DLD1 (cell line): ENCODE data around the gene HNMT.

Experiments used
- in situ Hi-C: cut with HindIII; loops from 2 replicates; pipeline ENCODE4 v1.10.0; 2017; ENCODE audit warnings: low sequenced_read_pairs

The HNMT gene

DNA sequence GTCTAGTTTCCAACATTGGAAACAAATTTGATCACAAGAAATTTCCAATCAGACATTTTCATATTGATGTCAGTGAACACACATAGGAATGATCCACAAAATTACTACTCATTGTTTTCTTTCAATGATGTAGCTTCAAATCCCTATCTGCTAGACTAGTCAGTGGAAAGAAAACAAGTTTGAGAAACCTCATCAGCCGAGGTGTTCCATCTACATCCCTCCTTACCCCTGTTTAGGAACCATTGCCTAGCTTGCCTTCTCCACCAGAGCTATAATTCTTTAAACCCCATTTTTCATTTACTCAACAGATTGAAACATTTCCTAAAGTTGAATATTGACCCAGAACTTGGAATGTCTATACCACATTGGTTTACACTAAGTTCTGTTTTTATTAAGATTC, 45.3 kb downstream of the HNMT start:
- in situ Hi-C loops: no loop called here

DNA sequence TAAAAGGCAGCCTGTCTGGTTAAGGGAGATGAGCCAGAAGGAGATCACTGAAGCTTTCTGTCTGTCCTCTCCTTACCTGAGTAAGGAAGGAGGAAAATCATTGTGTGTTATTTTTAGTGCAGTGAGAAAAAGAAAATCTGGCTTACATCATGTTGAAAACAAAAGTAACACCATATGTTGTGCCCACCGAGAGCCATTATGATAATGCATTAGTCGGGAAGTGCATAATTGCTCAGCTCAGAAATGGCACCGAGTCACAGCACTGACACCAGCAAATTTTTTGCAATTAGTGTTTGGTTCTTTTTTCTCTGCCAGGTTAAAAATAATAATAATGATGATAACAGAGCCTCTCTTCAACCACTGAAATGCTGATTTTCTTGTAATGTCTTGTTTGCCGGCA, 46.6 kb downstream of the HNMT start:
- in situ Hi-C loops: no loop called here

DNA sequence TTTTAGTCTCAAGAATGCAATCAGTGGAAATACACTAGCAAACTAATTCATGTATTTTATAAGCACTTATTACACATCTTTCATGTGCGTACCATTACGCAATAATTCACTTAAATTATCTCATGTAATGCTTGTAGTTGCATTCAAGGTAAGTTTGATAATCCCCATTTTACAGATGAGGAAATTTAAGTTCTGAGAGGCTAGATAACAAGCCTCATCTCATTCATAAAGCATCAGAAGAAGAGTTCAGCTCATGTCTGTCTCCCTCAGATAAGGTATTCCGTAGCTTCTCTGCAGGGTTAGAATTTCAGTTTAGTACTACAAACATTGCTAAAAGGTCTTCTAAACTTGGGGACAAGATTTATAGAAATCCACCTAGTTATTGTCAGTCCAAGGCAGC, 47.8 kb downstream of the HNMT start:
- in situ Hi-C loops: no loop called here

DNA sequence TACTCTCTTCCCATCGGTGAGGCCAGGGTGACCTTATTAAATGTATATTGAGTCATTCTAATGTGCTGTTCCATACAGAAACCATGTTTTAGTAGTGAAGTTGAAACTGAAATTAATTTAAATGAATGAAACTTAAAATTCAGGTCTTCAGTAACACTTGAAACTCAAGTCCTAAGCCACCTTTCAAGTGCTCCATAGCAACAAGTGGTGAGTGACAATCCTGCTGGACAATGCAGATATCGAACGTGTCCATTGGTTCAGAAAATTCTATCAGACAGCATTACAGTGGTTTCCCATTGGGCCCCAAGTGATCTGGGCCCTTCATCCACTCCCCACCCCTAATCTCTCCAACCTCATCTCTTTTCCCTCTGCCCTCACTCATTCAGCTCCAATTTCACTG, 48.7 kb downstream of the HNMT start:
- in situ Hi-C loops: no loop called here

DNA sequence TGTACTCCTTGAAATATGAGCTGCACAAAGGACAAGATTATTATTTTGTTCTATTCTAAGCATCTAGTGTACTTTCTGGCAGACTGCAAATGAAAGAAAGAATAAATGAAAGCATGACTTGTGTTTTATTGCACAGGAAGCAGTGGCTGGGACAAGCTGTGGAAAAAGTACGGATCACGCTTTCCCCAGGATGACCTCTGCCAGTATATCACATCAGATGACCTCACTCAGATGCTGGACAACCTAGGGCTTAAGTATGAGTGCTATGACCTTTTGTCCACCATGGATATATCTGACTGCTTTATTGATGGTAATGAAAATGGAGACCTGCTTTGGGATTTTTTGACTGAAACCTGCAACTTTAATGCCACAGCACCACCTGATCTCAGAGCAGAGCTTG, 49.4 kb downstream of the HNMT start:
- in situ Hi-C loops: no loop called here

DNA sequence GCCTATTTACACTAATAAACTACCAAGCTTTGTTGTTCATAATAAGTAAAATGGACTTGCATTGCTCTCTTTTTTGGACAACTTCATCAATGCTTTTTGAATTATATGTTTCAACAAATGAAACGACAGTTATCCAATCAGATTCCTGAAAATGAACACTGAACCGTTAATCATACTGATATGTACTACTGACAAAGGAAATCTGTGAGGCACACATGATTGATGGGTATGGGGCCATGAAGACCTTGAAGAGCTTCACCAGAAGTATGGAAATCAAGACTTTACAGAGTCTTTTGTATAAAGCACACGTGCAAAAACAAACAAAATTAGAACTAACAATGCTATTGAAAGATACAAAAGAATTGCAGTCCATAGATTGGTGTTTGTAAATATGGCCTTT, 51.2 kb downstream of the HNMT start:
- in situ Hi-C loops: no loop called here

DNA sequence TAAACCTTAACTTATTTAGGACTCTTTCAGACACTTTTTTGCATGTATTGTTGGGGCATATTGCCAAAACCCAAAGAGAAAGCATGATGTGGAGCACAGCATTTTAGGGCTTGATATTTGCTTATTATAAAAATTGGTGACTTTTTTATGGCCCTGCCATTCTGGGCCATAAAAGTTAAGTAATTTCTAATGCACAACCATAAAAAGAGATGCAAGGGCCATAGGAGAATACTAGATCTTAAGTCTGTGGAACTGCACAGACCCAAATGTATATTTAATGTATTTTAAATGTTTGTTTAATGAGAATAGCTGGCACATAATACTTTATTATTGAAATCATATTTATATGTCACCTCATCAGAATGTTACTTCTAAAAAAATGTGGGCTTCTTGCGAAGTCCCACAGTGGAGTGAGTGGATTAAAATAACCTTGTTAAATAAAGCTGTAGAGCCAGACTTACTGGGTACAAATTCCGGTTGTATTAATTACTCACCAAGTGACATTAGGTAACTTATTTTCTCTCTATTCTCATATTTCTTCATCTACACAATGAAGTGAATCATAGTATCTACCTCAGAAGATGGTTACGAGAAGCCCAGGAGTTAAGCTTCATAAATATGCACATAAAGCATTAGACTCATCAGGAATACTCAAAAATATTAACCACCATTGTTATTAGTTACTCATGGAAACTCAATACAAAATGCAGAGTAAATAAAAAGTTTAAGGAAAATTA, 52.2 kb downstream of the HNMT start:
- in situ Hi-C loops: no loop called here

DNA sequence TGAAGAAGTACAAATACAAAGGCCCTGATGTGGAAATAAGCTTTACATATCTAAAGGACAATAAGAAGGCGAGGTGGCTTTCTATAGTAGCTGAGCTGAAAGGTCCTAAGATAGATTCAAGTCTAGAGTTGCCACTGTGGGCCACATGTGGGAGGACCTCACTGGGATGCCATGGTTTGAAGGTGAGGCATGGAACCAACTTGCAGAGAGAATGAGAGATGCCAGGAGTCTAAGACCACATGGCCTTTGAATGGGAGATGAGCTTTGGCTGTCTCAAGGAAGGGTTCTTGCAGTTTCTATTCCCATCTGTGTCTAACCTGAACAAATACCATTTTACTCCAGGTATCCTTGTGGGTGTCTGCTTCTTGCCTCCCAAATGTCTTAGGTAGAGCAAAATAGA, 53.6 kb downstream of the HNMT start:
- in situ Hi-C loops: no loop called here

DNA sequence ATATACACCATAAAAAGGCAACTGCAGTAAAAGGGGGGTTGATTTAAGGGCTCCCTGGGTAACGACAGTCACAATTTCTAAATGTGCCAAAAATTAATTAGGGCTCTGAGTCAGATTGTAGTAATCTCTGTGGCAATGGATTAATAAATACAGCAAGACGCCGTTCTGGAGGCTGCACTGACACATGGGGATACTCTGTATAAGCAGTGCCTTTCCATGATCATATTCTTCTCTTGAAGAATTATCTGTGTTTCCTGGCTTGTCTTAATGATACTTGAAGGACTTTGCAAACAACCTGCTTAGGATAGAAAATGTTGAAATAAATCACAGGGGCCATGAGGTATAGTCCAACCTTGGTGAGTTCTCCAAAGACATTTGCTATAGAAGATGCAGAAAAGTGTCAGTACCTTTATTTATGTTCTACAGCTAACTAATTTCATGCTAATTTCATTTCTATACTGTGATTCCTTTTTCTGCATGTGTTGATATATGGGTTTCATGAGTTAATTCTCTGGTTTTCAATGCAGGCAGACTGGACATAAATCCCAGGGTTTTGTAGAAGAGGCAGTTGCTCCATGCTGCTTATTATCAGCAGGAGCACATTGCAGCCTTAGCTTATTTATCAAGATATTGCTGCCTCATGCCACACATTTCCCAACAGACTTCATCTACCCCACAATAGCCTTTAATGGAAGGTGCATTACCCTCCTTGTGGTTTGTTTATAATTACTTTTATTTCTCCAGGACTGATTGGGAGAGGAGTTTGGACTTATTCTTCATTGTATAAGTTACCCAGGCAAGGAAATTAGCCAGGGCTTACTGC, 54.8 kb downstream of the HNMT start:
- in situ Hi-C loops: no loop called here

DNA sequence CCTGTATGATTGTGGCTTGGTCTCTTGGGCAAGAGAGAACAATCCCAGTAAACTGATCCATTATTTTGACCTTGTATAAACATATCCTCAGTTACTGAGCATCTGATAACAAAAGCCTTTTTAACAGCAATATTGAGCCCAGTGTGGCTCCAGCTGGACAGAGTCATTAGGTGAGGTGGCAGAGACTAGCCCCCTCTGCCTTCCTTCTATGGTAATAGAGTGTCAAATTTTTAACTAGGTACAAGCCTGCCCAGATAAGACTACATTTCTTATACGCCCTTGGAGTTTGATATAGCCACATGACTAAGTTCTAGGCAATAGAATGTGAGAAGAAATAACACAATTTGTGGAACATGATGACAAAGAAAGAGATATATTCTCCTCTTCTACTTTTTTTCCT, 56.2 kb downstream of the HNMT start:
- in situ Hi-C loops: no loop called here

DNA sequence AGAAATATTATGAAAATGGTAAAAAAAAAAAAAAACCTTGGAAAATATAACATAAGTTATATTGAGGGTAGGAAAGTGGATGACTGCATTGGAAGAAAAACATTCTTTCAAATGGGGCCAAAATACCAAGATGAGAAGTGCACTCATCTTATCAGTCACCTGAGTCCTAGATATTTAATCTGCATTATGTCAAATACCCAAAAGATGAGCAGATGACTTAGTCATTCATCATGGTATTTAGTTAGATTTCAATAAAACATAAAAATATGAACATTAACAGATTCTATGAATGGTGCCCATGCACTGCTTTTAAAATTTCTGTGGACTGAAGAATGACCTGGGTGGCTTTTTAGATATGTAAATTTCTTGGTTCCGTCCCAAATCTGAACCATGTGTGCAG, 56.9 kb downstream of the HNMT start:
- in situ Hi-C loops: no loop called here

DNA sequence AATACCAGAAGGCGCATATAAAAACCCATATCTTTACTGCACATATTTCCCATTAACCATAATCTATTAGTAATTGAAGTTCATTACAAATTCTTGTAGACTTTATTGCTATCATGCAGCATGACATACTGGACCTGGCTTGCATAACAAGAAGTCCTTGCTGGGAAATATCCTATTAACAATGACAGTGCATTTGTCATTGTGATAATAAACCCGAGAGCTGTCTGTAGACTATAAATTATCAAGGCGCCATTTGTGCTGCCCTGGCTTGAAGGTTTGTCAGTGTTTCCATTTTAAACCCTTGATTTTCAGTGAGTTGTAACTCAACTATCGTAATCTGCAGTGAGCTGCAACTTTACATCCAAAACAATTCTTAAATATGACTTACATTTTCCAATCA, 59.0 kb downstream of the HNMT start:
- in situ Hi-C loops: no loop called here

DNA sequence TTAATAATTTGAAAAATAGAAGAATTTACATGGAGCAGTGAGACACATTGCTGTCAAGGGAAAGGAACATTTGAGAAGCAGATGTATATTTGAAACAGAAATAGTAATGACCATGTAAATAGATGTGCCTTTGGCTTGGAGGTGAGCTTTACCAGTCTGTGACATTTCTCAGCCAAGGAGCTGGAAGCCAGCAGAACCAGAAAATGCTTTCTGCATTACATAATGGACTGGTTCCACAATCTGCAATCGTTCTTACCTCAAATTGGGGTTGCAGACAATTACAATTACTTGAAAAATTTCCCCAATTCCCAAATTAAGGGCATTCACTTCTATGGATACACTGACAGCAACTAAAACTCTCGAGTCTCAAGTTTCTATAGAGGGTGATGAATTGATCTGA, 59.7 kb downstream of the HNMT start:
- in situ Hi-C loops: no loop called here

DNA sequence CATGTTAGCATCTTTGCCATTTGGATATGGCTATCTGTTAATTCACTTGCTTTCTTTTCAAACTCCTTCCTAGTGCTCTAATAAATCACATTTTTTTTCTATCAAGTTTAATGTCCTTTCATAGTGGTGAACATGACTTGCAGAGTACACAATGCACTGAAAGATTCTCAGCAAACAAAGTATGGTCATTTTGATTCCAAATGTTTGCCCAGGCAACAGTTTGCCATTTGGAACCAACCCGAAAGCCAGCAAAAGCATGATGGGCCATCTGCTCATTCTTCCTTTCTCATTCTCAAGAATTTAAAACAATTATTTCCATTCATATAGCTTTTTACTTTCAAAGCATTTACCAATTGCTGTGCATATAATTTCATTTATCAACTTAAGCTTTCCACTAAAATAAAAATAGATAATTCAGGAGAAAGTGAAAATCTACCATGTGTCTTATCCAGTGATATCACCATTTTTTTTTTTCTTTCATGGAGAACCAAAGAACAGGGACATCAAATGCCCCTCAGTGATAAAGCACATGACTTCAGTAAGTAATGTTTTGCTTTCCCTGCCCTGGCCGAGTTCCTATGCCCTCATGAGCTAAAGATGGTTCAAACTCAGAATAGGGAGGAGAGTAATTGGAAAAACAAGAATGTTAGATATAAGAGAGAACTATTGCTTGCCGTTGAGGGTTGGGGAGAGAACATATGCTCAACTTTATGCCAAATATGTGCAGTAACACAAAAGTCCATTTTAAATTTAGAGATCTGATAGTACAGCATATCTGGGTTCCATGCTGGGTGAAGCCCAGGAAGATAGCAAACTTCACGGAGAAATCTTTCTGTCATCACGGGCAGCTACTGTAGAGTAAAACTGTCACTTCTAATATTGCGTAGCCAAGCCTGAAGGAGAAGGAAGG, 62.1 kb downstream of the HNMT start:
- in situ Hi-C loops: no loop called here

DNA sequence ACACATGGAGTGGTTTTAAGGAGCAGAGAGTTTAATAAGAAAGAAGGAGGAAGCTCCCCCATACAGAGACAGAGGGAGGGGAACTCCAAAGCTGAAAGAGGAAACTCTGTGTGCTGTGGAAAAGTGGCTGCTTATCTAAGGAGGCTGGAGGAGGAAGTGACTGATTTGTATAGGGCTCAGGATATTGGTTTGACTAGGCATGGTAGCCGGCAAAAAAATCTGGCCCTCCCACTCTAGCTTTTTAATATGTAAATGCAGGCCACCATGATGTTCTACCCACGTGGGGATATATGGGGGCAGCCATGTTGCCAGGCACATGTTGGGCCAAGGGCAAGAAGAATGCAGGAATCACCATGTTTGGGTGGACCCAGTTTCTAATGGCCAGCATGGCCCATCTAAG, 64.3 kb downstream of the HNMT start:
- in situ Hi-C loops: no loop called here

DNA sequence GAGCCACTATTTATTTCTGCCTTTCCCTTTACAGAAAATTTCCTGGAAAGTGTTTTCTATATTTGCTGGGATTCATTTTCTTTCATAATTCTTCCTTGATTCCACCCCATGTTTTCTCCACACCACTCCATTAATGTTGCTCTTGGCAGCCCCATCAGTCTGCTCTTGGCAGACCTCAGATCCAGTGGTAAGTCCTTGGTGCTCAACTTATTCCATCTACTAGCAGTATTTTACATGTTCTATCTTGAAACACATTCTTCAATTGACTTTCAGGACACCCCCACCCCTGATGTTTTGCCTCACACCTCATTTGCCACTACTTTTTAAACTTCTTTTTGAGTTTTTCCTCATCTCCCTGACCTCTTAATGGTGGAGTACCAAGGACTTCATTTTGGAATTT, 65.0 kb downstream of the HNMT start:
- in situ Hi-C loops: no loop called here

DNA sequence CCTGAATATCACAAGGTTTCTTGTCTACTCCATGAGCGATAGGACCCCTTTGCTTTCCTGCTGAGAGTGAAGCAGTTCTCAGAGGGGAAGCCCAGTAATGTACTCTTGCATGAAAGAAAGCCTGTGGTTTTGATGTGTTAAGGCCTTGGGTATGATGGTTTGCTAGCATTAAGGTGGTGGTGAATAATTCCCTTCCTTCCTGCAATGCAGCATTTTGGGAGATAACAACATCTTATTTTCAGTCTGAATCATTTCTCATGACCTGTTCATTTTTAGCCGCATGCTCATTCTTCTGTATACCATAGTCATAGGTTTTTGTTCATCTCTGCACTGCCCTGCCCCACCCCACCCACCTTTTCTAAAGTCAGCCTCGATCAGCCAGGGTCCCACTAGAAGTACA, 66.2 kb downstream of the HNMT start:
- in situ Hi-C loops: no loop called here

DNA sequence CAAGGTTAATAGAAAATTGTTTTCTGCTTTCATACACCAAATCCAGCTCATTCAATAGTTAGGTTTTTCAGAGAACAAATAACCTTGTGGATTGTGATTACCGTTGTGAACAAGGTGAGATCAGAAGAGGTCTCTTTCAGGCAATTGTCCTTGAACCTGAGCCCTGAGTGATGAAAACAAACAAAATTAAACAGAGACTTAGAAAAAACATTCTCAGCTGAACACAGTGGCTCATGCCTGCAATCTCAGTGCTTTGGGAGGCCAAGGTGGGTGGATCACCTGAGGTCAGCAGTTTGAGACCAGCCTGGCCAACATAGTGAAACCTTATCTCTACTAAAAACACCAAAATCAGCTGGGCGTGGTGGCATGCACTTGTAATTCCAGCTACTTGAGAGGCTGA, 68.1 kb downstream of the HNMT start:
- in situ Hi-C loops: no loop called here

DNA sequence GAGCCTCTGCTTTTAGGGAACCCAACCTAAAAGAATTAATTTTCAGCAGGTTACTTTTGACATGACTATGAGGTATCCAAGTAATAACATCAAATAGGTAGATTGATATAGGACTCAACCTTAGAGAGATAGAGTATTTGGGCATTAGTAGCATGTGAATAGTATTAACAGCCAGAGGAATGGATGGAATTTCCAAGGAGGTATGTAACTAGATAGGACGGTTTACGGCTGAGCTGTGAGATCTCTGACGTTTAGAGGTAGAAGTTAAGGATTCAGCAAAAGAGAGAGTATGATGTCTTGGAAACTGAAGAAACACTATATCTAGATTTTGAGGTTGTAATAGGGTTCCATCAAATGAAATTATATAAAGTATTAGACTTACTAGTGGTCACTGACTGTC, 70.3 kb downstream of the HNMT start:
- in situ Hi-C loops: no loop called here

DNA sequence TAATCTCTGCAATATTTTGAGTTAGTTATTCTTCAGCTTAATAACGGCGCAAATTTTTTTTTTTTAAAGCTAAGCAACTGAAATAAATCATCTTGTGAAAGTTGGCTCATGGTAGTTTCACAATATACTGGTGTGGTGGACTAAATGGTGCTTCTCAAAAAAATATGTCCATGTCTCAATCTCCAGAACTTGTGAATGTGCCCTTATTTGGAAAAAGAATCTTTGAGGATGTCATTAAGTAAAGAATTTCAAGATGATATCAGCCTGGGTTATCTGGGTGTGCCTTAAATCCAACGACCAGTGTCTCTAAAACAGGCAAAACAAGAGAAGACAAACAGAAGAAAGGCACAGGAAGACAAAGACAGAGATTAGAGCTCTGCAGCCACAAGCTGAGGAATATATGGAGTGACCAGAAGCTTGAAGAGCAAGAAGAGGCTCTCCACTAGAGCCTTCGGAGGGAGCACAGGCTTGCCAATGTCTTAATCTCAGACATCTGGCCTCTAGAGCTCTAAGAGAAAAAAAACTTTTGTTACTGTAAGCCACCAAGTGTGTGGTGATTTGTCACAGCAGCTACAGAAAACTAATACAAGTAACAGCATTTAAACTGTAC, 71.4 kb downstream of the HNMT start:
- in situ Hi-C loops: no loop called here

DNA sequence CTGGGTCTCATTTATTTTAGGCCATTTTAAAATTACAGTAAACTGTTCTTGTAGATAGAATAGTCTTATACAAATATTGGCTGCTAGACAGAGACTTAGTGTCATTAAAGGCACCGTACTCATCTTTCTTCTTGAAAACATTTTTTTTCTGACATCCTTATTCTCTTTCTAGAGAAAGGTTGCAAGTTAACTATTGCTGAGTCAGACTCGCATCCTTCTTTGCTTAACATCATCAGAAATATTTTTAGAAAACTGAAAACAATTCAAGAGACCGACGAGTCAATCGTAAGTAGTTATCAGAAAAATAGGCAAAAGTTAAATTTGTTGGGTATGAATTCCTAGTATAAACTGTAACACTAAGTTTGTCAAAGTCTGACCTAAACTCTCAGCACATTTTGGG, 72.2 kb downstream of the HNMT start:
- in situ Hi-C loops: no loop called here
